ENCODE measurements around the gene JPT1. TPM values are rescaled to one million over a fixed set of nuclear protein-coding genes. Genes with fewer than 3 reads are reported as not detected.

The JPT1 gene
- total RNA-seq, 1 donor from 2014 or later = 334 TPM

- Mint-ChIP-seq H3K4me3 (peak overlapping the region; percentile 23), H3K27me3 (ENCODE audit: low read depth) (no peaks in the 10 kb centered on the region), H3K36me3 (ENCODE audit: low read depth) (no peaks in the 10 kb centered on the region), H3K9me3 (no peaks in the 10 kb centered on the region), H3K4me1 (peaks cover 11% of the 10 kb centered on the region), H3K27ac (ENCODE audit: unreplicated experiment) (no peak overlapping the region)
- TF ChIP-seq CTCF (conservative IDR thresholded peaks at IDR 0.05) = no peak
- no peak for DNase-seq (ENCODE audit: low read depth, low spot score)
Observed at GRCh38 chr17:75124041-75124818, 30.1 kb downstream of the JPT1 start.

GRCh38 chr17:75118307-75118706 is 36.0 kb downstream of the JPT1 start:
- H3K4me3 Mint-ChIP-seq = no peak overlapping the region
- H3K27ac Mint-ChIP-seq (ENCODE audit: unreplicated experiment) = no peak overlapping the region
- H3K36me3 Mint-ChIP-seq (ENCODE audit: low read depth) = no peaks in the 10 kb centered on the region
- H3K27me3 Mint-ChIP-seq (ENCODE audit: low read depth) = no peaks in the 10 kb centered on the region
- H3K4me1 Mint-ChIP-seq = peaks cover 12% of the 10 kb centered on the region
- TF ChIP-seq CTCF (conservative IDR thresholded peaks at IDR 0.05) = no peak
- H3K9me3 Mint-ChIP-seq = no peaks in the 10 kb centered on the region
- DNase-seq (ENCODE audit: low read depth, low spot score) = no peak

- H3K27ac Mint-ChIP-seq (ENCODE audit: unreplicated experiment) = no peak overlapping the region
- DNase-seq (ENCODE audit: low read depth, low spot score) = no peak
- no peaks in the 10 kb centered on the region for H3K27me3 Mint-ChIP-seq (ENCODE audit: low read depth)
- no peak overlapping the region for H3K4me3 Mint-ChIP-seq
- no peaks in the 10 kb centered on the region for H3K36me3 Mint-ChIP-seq (ENCODE audit: low read depth)
- TF ChIP-seq CTCF (conservative IDR thresholded peaks at IDR 0.05) = no peak
- H3K9me3 Mint-ChIP-seq = no peaks in the 10 kb centered on the region
- H3K4me1 Mint-ChIP-seq = peaks cover 18% of the 10 kb centered on the region
Observed at GRCh38 chr17:75116737-75117136, 37.6 kb downstream of the JPT1 start.

- TF ChIP-seq CTCF (conservative IDR thresholded peaks at IDR 0.05) = no peak
- no peak overlapping the region for H3K4me3 Mint-ChIP-seq
Observed at GRCh38 chr17:75115555-75115954, 38.8 kb downstream of the JPT1 start.

GRCh38 chr17:75114552-75115314 is 39.6 kb downstream of the JPT1 start:
- H3K27me3 Mint-ChIP-seq (ENCODE audit: low read depth) = no peaks in the 10 kb centered on the region
- no peak for TF ChIP-seq CTCF (conservative IDR thresholded peaks at IDR 0.05)
- H3K27ac Mint-ChIP-seq (ENCODE audit: unreplicated experiment) = peak overlapping the region; percentile 88
- H3K9me3 Mint-ChIP-seq = no peaks in the 10 kb centered on the region
- DNase-seq (ENCODE audit: low read depth, low spot score) = no peak
- peaks cover 26% of the 10 kb centered on the region for H3K4me1 Mint-ChIP-seq
- peak overlapping the region; percentile 5 for H3K4me3 Mint-ChIP-seq
- H3K36me3 Mint-ChIP-seq (ENCODE audit: low read depth) = no peaks in the 10 kb centered on the region

More at GRCh38 chr17:75115555-75115954, 38.8 kb downstream of the JPT1 start:
- Mint-ChIP-seq H3K27ac (ENCODE audit: unreplicated experiment) (no peak overlapping the region), H3K9me3 (no peaks in the 10 kb centered on the region), H3K27me3 (ENCODE audit: low read depth) (no peaks in the 10 kb centered on the region), H3K4me1 (peaks cover 21% of the 10 kb centered on the region), H3K36me3 (ENCODE audit: low read depth) (no peaks in the 10 kb centered on the region)
- DNase-seq (ENCODE audit: low read depth, low spot score) = no peak

Measured in neural crest cell (in vitro differentiated cells).